Activated CD4-positive, alpha-beta T cell treated with anti-CD3 and anti-CD28 coated beads, Interleukin-2, amount 50 U/mL, for 48 hours (primary cell): ENCODE results near the gene MT1A.
A peak's percentile ranks its signal among the peaks of the same experiment; 100 is the strongest.
"Not testable (repeated sequence)": the region's sequence is repeated elsewhere in the genome, so short reads cannot be mapped to it uniquely, and the experiment has no call there.

ENCODE experiments used
- DNase-seq, 2 experiments: peaks; one replicate each; pipeline ENCODE4 v3.0.0-alpha.2; 2020

Gene MT1A

GRCh38 chr16:56658327-56658875, 19.9 kb downstream of the MT1A start:
- no peak for DNase-seq

GRCh38 chr16:56662357-56663354, 24.2 kb downstream of the MT1A start:
- peak; percentile 38 to 54 for DNase-seq

- no peak for DNase-seq
These were observed 26.0 kb downstream of the MT1A start for GRCh38 chr16:56664506-56664905.

- not testable (repeated sequence) for DNase-seq
These were observed 27.1 kb downstream of the MT1A start for GRCh38 chr16:56665286-56666261.

- peak in 1 of 2 experiments; percentile 35 for DNase-seq
These were observed 29.4 kb downstream of the MT1A start, which contains the start of gene MT1G for GRCh38 chr16:56667581-56668571. MT1G (minus strand) TSS chr16:56668065; CDS start chr16:56667993, 72 bp downstream.

- no peak for DNase-seq
These were observed 30.8 kb downstream of the MT1A start, which contains the start of gene MT1H for GRCh38 chr16:56669005-56669839. MT1H (plus strand) TSS chr16:56669814; CDS start chr16:56669885, 71 bp downstream.

GRCh38 chr16:56669840-56670619, 31.6 kb downstream of the MT1A start:
- DNase-seq = no peak

- DNase-seq = no peak
These were observed 32.1 kb downstream of the MT1A start for GRCh38 chr16:56670620-56670934.

GRCh38 chr16:56671691-56672090, 33.2 kb downstream of the MT1A start:
- DNase-seq = not testable (repeated sequence)

- not testable (repeated sequence) for DNase-seq
These were observed 33.7 kb downstream of the MT1A start for GRCh38 chr16:56672171-56672570.

GRCh38 chr16:56672761-56673536, 34.5 kb downstream of the MT1A start:
- DNase-seq = no peak

- peak in 1 of 2 experiments; percentile 28 for DNase-seq
These were observed 35.5 kb downstream of the MT1A start for GRCh38 chr16:56673921-56674320.

- not testable (repeated sequence) for DNase-seq
These were observed 36.1 kb downstream of the MT1A start for GRCh38 chr16:56674570-56674969.

GRCh38 chr16:56675685-56676210, 37.3 kb downstream of the MT1A start:
- DNase-seq = peak; percentile 39 to 50

- DNase-seq = no peak
These were observed 39.0 kb downstream of the MT1A start for GRCh38 chr16:56677474-56677873.

- no peak for DNase-seq
These were observed 40.7 kb downstream of the MT1A start for GRCh38 chr16:56679078-56679730.

- DNase-seq = no peak
These were observed 41.4 kb downstream of the MT1A start for GRCh38 chr16:56679818-56680217.
